NCI-H345 (cell line): ENCODE results near the gene RPTOR.

Source experiments
- DNase-seq: peaks from one replicate; lab custom pipeline; 2025; lab: John Stamatoyannopoulos, UW

RPTOR gene

DNA sequence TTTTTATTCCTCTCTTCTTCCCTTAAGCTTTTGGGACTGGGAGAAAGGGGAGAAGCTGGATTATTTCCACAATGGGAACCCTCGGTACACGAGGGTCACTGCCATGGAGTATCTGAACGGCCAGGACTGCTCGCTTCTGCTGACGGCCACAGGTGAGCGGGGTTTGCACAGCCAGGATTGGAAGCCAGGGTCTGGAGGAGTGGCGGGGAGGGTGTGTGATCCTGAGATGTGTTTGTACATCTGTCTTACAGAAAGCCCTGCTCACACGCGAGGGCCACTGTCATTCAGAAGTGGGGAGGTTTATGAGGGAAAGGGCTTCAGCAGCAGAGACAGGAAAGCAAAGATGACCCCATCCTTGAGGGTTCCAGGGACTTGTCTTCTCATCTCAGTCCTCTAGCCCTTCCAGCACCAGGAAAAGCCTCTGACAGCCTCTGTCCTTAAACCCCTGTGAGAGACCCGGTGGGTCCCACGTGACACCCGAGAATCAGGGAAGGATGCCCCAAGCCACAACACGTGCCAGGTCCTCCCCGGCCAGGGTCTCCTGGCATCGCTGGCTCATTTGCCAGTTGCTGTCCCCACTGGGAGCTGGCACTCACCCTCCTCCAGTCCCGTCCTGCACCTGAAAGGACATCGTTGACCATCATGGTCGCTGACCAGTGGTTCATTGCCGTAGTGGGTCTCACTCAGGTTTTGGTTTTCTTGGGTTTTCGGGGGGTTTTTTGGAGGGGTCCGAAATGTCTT lies 402.7 kb downstream of the RPTOR start:
- no peak for DNase-seq

DNA sequence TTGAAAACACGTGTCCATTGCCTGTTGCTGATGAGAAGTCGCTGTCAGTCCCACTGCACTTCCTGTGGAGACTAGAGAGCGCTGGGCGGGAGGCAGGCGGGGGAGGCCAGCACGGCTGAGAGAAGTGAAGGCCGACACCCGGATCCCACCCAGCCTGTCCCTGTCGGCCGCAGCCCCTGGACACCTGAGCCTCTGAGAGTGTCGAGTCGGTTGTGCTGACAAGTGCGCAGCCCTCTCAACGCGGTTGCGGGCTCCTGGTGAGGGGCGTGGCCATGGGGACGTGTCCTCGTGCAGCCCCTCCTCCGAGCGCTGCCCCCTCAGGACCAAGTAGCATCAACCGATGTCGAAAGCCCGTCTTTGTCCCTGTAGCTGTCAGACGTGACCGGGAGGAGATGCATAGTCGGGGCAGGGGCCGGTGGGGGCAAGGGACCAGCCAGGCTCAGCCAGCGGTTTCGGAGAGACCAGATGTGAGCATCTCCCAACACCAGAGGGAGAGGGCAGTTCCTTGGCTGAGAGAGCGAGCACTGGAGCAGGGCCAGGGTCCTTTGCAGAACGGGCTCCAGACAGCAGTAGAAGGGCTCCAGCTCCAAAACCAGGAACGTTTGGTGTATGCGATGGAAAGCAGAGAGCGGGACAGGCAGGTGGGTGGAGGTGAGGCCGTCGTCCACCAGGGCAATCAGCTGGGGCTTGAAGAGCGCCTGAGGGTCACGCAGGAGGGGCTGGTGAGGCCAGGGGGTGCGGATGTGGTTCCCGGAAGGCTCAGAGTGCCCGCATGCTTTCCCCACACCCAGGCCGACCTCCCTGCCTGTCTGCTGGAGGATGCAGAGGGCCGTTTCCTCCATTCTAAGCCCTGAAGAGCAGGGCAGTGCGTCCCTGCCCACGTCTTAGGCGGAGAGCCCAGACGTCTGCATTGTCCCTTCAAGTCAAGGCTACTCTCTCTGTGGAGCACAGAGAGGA lies 403.7 kb downstream of the RPTOR start:
- DNase-seq: no peak

DNA sequence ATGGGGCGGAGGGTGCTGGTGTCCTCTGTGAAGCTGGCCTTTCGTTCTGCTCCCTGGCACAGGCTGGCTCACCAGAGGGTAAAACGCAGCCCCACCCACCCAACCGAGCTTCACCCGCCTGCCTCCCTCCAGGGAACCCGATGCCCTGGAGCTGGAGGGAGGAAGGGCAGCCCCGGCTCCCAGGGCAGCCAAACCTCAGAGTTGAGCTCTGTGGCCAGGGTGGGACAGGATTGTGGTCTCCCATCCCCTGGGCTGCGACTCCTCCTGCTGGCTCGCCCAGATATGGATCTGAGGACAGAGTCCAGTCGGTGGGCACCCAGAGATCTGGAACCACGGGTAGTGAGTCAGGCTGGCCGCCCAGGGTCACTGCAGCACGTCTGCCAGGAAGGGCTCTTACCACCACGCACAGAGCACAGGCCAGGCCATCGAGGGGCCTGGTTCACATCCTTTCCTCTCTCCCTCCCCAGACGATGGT lies 404.4 kb downstream of the RPTOR start:
- no peak for DNase-seq

DNA sequence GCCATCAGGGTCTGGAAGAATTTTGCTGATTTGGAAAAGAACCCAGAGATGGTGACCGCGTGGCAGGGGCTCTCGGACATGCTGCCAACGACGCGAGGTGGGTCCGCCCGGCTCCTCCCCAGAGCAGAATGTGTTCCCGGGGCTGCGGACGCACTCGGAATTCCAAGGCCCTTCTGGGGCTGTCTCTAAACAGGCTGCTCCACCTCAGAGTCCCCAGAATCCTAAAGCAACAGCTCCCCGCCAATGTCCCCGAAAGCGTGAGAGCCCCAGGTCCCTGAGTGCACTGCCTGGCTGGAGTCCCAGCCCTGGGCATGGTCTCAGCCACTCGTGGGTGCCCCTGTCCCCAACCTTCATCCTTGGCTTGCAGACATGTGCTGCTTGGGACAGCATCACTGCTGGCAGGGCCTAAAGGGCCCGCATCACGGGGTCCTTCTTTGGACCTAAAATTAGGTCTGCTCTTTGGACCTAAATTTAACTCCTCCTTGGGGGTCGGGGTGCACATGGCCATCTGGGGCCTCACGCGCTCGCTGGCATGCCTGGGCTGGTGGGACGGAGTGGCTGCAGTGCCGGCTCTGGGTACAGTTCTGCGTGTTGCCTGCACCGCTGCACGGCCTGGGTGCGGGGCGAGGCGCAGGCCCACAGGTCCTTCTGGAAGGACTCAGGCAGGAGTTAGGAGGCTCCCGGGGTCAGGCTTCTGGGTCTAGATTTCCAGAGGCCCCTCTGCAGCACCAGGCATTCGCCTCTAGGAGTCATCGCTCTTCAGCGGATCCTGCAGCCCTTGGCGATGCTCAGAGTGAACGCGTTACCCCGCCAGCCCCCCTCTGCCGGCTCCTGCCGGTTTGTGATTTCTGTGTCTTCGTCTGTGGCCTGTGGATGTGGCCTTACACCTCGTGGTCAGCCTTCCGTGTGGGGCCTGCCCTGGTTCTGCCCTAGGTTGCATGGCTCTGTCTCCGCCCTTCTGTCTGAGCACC lies 405.1 kb downstream of the RPTOR start:
- DNase-seq: no peak

DNA sequence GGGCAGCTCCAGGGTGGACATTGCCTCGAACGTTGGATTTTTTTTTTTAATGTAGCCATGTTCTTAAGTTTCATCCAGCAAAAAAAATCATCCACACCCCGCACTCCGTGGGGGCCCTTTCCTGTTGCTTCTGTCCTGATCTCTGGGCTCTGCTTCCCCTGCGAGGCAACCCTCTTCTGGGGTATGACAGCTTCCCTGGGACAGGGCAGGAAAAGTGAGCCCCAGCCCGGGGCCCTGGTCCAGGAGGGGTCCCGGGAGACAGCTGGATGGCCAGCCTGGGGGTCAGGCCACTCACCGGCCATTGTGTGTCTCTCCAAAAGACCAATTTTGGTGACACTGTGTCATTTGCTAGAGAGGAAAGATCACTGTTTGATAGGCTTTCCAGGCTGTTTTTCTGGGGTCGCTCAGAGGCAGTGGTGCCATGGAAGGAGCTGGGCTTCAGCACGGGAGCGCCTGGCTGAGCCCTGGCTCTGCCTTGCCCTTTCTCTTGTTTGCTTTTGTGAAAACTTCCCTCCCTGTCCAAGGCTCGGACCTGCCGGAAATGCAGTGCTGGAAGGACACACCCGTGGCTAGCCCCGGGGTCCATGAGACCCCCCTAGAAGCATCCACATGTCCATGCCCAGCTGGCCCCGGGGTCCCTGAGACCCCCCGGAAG lies 406.0 kb downstream of the RPTOR start:
- no peak for DNase-seq

DNA sequence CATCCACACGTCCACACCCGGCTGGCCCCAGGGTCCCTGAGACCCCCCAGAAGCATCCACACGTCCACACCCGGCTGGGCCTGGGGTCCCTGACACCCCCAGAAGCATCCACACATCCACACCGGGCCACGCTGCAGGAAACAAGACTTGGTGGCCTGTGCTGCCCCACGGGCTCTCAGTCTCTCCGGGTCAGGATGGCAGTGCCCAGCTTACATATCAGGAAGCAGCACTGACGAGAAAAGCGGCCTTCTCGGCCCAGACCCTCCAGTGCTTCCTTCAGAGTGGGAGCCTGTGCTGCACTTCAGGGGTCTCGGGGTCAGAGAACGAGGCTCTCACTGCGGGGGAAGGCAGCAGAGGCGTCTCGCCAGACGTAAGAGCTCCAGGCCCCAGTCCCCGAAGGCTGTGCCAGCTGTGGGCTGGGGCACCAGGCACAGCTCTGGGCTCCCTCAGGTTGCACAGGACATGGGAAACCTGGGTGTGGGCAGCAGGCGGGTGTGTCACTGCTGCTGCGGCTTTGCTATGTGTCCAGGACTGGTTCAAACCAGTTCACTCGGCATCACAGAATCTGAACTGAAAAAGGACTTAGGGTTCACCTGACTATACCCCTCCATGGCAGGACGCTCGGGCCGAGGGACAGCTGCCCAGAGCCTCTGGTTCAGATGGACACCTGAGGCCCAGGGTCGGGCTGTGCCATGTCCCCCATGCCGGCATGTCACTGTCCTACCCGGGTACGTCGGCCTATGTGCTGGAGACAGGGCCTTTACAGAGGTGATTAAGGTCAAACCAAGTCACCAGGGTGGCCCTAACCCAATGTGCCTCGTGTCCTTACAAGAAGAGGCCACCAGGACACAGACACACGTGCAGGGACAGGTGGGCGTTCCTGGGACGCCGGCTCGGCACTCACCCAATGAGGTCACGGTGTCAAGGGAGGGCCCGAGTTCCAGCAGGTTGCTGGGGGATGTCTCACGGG lies 406.8 kb downstream of the RPTOR start:
- DNase-seq: no peak

DNA sequence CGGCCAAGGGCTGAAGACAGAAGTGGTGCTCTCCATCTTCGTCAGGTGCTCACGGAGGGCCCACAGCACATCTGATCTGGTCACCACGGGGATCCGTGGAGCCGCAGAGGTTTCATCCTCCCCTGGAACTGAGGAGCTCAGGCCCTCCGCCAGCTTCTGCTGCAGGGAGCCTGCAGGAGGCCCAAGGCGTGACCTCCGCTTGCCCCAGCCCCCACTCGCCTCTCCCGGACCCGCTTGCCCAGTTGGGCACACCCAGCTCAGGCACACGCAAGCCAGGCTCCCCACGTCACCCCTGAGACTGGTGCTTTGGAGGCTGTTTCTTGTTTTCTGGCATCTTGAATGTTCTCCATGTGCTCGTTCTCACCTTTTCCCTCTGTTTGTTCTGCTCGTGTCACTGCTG lies 407.7 kb downstream of the RPTOR start:
- DNase-seq: no peak

DNA sequence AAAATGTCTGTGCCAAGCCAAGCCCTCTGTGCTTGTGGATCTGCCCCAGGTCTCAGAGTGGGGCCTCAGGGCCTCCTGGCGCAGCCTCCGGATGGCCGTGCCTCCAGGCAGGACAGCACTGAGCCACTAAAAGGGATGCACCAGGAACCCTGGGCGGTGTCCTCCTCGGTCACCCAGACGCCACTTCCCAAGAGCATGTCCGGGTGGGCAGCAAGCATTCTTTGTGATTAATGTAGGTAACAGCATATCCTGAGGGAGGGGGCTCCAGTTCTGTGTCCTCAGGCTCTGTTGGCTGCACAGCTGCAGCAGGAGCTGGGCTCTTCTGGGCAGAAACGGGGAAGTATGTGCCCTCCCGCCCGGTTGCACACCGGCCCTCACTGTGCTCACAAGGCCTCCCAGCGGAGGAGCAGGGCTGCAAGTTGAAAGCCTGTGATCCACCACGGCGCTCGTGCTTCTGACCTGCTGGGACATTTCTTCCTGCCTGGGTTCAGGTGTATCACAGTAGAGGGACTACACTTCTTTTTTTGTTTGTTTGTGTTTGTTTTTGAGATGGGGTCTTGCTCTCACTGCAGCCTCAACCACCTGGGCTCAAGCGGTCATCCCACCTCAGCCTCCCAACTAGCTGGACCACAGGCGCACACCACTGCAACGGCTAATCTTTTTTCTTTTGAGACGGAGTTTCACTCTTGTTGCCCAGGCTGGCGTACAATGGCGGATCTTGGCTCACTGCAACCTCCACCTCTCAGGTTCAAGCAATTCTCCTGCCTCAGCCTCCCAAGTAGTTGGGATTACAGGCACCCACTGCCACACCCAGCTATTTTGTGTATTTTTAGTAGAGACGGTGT lies 409.1 kb downstream of the RPTOR start:
- no peak for DNase-seq

DNA sequence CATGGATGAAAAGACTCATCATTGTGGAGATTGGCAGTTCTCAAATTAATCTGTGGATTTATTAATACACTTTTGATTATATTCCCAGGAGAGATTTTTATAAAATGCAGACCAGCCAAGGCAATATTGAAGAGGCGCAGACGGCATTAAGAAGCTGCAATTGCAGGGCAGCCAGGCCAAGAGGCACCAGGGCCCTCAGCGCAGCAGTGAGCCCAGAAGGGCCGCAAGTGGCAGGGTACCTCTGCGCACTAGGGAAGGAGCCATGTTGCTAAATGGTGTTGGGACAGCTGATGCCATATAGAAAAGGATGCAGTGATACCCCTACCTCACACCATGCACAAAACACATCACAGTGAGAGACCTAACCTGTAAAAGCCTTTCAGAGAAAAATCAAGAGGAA lies 410.4 kb downstream of the RPTOR start:
- no peak for DNase-seq

DNA sequence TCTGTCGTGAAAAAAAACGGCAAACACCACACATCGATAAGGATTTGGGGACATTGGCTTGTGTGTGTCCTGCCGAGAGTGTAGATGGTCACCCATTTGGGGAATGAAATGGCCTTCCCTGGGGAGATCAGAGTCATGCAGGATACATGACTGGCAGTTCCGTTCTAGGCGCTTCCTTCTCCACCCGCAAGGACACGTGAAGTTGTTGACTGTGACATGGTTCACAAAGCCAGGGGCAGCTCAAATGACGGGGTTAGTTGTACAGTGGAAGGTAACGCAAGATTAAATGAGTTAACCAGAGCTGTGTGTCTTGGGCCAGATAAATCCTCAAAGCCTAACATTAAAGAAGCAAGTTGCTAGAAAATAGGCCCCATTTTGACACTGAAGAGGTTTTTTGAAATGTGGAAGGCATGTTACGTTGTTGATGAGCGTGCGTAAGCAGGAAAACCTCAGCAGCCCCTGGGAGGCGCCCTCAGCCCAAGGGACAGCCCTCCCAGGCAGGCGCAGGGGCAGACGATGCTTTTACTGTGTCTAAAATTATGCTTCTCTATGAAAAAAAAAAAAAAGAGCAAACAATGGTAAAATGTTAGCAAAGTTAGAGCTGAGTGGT lies 411.1 kb downstream of the RPTOR start:
- DNase-seq: no peak

DNA sequence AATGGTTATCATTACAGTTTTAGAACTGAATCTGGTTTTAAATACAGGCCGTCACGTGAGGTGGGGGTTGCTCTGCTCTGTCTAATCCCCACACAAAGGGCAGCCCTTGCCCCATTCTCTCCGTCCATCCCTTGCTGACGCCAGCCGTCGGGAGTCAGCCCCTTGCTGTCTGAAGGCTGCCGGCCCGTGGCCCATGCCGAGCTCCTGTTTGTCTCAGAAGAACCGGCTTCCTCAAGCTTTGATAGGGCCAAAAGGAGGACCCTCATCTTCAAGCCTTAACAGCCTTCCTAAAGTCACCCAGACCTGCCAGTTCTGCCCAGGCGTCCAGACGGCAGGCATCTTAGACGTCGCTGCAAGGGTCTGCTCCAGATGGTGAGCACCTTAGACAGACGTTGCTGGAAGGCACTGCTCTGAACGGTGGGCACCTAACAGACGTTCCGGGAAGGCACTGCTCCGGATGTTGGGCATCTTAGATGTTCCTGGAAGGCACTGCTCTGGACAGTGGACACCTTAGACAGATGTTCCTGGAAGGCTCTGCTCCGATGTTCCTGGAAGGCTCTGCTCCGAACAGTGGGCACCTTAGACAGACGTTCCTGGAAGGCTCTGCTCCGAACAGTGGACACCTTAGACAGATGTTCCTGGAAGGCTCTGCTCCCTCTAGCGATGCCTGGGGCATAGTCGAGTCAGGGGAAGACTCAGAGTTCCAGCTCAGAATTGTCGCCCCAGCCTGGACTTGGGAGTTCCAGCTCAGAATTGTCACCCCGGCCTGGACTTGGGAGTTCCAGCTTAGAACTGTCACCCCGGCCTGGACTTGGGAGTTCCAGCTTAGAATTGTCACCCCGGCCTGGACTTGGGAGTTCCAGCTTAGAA lies 411.9 kb downstream of the RPTOR start:
- no peak for DNase-seq

DNA sequence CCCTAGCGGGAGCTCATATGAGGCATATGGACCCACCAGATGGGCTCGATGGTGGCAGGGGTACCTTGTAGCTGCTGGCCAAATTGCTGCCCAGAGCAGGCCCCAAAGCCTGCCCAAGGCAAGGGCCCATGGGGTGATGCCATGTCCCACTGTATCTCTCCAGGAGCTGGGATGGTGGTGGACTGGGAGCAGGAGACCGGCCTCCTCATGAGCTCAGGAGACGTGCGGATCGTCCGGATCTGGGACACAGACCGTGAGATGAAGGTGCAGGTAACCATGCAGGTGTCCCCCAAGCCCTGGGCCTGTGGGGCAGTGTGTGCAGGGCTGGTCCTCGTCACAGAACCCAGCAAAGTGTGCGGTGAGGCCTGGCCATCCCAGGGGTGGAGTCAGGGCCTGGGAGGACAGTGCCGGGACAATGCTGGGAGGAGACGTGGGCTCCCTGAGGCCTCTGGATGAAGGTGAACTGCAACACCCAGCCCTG lies 412.9 kb downstream of the RPTOR start:
- DNase-seq: no peak

DNA sequence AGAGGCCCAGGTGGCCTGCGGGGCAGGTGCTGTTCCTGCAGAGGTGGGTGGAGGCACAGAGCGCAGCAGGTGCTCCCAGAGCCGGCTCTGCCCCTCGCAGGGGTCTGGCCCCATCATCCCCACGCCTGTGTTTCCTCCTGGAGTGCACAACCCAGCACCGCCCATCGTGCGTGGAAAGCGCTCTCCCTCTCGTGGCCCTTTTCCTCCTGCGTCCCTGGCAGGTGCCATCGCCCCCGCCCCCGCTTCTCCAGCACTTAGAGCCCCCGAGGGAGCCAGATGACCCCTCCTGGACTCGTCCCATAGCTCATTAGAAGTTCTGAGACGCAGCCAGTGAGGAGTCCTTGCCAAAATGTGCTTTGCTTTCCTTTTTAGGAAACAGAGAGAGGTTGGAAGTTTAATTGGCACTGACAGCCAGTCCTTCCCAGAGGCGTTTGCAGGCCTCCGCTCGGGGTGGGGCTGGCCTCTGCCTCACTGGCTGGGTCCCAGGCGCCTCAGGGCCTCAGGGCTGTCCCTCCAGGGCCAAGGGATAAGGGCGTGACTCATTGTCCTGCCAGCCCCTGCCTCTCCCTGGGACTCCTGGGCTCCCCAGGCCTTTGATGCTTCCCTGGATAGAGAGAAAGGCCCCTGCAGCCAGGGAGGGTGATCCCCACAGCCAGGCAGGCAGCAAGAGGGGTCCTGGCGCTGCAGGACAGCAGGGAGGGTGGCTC lies 414.8 kb downstream of the RPTOR start:
- DNase-seq: no peak

DNA sequence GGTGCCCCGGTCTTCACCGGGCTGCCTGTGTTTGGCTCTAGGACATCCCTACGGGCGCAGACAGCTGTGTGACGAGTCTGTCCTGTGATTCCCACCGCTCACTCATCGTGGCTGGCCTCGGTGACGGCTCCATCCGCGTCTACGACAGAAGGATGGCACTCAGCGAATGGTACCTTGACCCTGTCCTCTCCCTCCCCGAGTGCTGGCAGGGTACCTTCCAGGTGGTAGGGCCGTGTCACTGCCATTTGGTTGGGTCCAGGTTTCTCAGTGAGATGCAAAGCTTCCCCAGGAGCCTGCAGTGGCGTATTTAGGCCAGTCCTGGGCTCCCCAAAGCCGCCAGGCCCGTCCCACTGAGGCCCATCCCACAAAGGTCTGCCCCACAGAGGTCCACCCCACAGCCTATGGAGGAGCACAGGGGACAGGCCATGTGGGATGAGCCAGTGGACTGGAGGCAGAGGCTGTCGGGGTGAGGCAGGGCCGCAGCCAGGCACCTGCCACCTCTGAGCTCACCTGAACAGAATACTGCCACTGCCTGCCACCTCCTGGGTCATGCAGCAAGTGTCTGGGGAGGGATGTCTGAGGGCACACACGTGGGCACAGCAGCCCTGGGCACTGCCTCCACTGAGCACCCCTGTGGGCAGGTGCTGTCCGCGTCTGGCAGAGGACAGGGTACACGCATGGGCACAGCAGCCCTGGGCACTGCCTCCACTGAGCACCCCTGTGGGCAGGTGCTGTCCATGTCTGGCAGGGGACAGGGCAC lies 415.6 kb downstream of the RPTOR start:
- no peak for DNase-seq

DNA sequence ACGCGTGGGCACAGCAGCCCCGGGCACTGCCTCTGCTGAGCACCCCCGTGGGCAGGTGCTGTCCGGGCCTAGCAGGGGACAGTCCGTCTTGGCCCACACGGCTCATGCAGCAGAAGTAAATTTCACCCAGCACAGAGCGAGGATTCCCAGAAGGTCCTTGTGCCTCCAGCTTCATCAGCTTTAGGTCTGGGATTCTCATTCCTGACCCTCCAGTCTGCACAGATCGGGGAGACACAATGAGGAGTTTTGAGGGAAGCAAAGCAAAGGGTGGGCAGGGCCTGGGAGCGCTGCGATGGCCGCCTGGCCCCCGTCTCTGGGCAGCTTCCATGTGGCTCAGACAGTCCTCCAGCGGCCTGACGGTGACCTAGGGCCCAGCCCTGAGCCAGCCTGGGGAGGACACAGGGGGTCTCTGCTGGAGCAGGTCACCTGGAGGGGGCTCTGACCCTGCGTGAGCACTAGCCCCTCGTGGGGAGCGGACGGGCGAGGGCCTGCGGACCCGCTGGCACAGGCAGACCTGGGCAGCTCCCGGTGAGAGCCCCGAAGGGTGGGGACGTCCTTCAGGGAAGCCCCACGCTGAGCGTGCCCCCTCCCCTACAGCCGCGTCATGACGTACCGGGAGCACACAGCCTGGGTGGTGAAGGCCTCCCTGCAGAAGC lies 416.3 kb downstream of the RPTOR start:
- no peak for DNase-seq
